NCI-H446 treated with DMSO at 0.1 percent for 48 hours (cell line): ENCODE measurements around the gene SPCS3.
A peak's percentile ranks its signal among the peaks of the same experiment; 100 is the strongest.
"Not testable (repeated sequence)": the region's sequence is repeated elsewhere in the genome, so short reads cannot be mapped to it uniquely, and the experiment has no call there.

Experiments used
- DNase-seq: peaks from one replicate; lab custom pipeline; 2025; lab: John Stamatoyannopoulos, UW

The SPCS3 gene

GRCh38 chr4:176319704-176320339 is at the start of gene SPCS3:
SPCS3 (plus strand) TSS chr4:176319966; CDS start chr4:176320077, 111 bp downstream.
- peak; percentile 86 for DNase-seq

GRCh38 chr4:176270669-176271068 is 49.1 kb upstream of the SPCS3 start:
- DNase-seq = no peak

- DNase-seq = no peak
Measured at GRCh38 chr4:176271749-176272148, 48.0 kb upstream of the SPCS3 start.

GRCh38 chr4:176272799-176273198 is 47.0 kb upstream of the SPCS3 start:
- no peak for DNase-seq

GRCh38 chr4:176273736-176274135 is 46.0 kb upstream of the SPCS3 start:
- DNase-seq = no peak

- DNase-seq = no peak
Measured at GRCh38 chr4:176274441-176274840, 45.3 kb upstream of the SPCS3 start.

GRCh38 chr4:176276710-176277109 is 43.1 kb upstream of the SPCS3 start:
- DNase-seq = no peak

- DNase-seq = peak; percentile 22
Measured at GRCh38 chr4:176277162-176277904, 42.4 kb upstream of the SPCS3 start.

GRCh38 chr4:176279560-176279959 is 40.2 kb upstream of the SPCS3 start:
- DNase-seq = not testable (repeated sequence)

- peak; percentile 9 for DNase-seq
Measured at GRCh38 chr4:176286728-176287127, 33.0 kb upstream of the SPCS3 start.

GRCh38 chr4:176287546-176287945 is 32.2 kb upstream of the SPCS3 start:
- no peak for DNase-seq

GRCh38 chr4:176288020-176288419 is 31.7 kb upstream of the SPCS3 start:
- no peak for DNase-seq

GRCh38 chr4:176289561-176289960 is 30.2 kb upstream of the SPCS3 start:
- no peak for DNase-seq

GRCh38 chr4:176290520-176290919 is 29.2 kb upstream of the SPCS3 start:
- no peak for DNase-seq

- no peak for DNase-seq
Measured at GRCh38 chr4:176291748-176292147, 28.0 kb upstream of the SPCS3 start.

GRCh38 chr4:176292920-176293319 is 26.8 kb upstream of the SPCS3 start:
- DNase-seq = no peak

GRCh38 chr4:176293660-176294059 is 26.1 kb upstream of the SPCS3 start:
- no peak for DNase-seq

GRCh38 chr4:176295907-176296306 is 23.9 kb upstream of the SPCS3 start:
- not testable (repeated sequence) for DNase-seq

GRCh38 chr4:176298664-176299063 is 21.1 kb upstream of the SPCS3 start:
- DNase-seq = no peak

GRCh38 chr4:176300036-176300435 is 19.7 kb upstream of the SPCS3 start:
- DNase-seq = no peak

- DNase-seq = no peak
Measured at GRCh38 chr4:176300565-176300964, 19.2 kb upstream of the SPCS3 start.

- DNase-seq = no peak
Measured at GRCh38 chr4:176302283-176303275, 17.2 kb upstream of the SPCS3 start.
